Colonic mucosa (tissue), 4 donors: ENCODE results near the gene RBM6. TPM values are rescaled to one million over a fixed set of nuclear protein-coding genes. Genes with fewer than 3 reads are reported as not detected.
A peak's percentile ranks its signal among the peaks of the same experiment; 100 is the strongest.

Experiments used
- DNase-seq: peaks from one replicate; pipeline ENCODE4 v3.0.0-alpha.2; 2020
- H3K27ac ChIP-seq: fragments of 200-600 bp; one replicate; pipeline ENCODE4 v1.8.0; 2021
- H3K27me3 ChIP-seq: fragments of 200-600 bp; one replicate; pipeline ENCODE4 v1.8.0; 2021
- H3K36me3 ChIP-seq: fragments of 200-600 bp; one replicate; pipeline ENCODE4 v1.8.0; 2021
- H3K4me1 ChIP-seq: fragments of 200-600 bp; one replicate; pipeline ENCODE4 v1.8.0; 2021; ENCODE audit warnings: mild to moderate bottlenecking
- H3K4me3 ChIP-seq: fragments of 200-600 bp; one replicate; pipeline ENCODE4 v1.8.0; 2021
- H3K9ac ChIP-seq, 2 donors: one replicate each; pipeline ENCODE4 v1.7.0; 2013; ENCODE audit warnings: control low read depth in 2 of 2, low read depth in 2 of 2, low read length in 2 of 2
- H3K9me3 ChIP-seq: fragments of 200-600 bp; one replicate; pipeline ENCODE4 v1.8.0; 2021
- intact Hi-C: fragments of 100-400 bp; cut with DNase I; formaldehyde crosslinking; loops from one replicate; pipeline ENCODE4 v1.14.1; 2022
- total RNA-seq, 2 donors: library from RNA; stranded (reverse); fragmentation: NEBNext Ultra II Directional in 1 of 2; extraction: Animal tissue kit (Norgen Biotek cat#: 25700) in 1 of 2; gene quantifications; one replicate each; pipeline ENCODE4 v1.2.1, GENCODE V29; 2021
- TF ChIP-seq, protein P1 (sequence below): fragments of 200-600 bp; IDR thresholded peaks from one replicate; pipeline ENCODE4 v1.8.0; 2022; ENCODE audit warnings: antibody characterized with exemption, mild to moderate bottlenecking
- donor health status: healthy.
- donor health status: DM: no; HTN: no; CAD: no.
- donor health status: DM: no; HTN: no; CAD: no.

Gene RBM6
- total RNA-seq, 2 donors from 2014 or later: 49.8 to 60.3 TPM

DNA sequence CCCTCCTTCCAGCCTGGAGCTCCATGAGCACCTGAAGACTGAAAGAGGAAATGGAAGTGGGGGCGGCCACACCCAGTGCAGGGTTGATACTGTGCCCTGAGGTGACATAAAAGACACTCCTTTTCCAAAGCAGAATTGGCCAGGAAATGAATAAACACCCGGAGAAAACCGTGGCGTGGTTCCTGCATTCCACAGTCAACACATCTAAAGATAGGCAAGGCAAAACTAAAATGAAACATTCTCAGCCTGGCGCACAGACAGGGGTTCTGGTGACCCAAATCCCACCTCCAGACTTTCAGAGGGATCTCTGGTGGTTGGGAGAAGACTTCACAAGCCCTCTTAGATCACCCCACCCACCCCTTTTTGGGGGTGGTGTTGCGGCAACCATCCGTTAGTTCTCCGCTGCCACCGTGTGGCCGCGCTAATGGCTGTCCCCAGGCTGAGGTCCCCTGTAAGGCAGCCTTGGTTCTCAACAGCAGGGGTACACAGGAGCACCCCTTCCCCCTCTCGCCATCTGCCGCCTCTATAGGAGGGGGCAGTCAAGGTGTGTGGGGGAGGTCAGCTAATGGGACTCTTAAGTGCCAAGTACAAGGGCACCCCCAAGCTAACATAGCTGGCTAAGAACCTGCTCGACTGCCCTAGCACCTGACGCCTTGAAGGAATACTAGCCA, 33.7 kb upstream of the RBM6 start:
- Histone ChIP-seq H3K9ac (peak overlapping the region; percentile 48 to 87), H3K4me1 (peaks cover 29% of the 10 kb centered on the region)
- TF ChIP-seq, protein P1, sequence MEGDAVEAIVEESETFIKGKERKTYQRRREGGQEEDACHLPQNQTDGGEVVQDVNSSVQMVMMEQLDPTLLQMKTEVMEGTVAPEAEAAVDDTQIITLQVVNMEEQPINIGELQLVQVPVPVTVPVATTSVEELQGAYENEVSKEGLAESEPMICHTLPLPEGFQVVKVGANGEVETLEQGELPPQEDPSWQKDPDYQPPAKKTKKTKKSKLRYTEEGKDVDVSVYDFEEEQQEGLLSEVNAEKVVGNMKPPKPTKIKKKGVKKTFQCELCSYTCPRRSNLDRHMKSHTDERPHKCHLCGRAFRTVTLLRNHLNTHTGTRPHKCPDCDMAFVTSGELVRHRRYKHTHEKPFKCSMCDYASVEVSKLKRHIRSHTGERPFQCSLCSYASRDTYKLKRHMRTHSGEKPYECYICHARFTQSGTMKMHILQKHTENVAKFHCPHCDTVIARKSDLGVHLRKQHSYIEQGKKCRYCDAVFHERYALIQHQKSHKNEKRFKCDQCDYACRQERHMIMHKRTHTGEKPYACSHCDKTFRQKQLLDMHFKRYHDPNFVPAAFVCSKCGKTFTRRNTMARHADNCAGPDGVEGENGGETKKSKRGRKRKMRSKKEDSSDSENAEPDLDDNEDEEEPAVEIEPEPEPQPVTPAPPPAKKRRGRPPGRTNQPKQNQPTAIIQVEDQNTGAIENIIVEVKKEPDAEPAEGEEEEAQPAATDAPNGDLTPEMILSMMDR: peak; percentile 58

DNA sequence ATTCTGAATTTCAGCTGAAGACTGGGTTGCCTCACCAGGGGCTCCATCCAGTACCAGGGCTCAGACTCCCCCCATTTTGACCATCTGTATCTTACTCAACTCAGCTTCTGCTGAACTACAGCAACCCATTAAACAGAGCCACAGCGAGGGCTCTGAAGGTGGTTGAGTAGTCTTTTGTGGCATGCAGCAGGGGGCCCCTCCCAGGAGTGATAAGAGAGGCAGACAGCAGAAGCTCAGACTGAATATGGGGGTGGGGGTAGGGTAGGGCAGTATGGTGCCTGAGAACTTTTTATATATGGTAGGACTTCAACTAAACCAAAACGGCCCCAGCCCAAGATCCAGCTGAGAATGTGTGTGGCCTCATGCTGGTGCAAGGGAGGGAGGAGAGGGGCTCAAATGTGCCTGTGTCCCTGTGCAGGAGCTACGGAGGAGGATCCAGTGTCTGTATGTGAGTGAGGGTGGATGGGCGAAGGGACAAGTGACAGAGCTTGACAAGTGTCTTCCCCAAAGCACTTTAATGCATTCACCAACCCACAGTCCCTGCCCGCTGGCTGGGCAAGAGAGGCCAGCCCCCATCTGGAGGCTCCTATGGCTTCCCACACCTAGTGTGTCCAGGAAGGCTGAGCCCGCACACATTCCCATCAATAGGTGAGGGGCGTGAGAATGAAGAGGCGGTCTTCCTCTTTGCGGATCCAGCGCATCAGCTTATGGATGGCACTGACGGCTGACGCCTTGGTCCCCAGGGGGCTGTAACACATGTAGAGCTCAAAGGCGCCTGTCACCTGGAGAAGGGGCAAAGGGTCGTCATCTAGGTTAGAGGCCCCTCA, 31.4 kb upstream of the RBM6 start:
- Histone ChIP-seq H3K9ac (no peak overlapping the region), H3K27ac (no peak overlapping the region), H3K27me3 (no peaks in the 10 kb centered on the region), H3K4me3 (no peak overlapping the region), H3K36me3 (no peaks in the 10 kb centered on the region), H3K4me1 (peaks cover 23% of the 10 kb centered on the region), H3K9me3 (no peaks in the 10 kb centered on the region)
- intact Hi-C loops: loop anchor here (10.0 kb wide), 1 partner anchor 204 kb away; no protein-coding TSS in a partner anchor
- TF ChIP-seq, protein P1: no peak
- no peak for DNase-seq

More for the DNA sequence above, 33.7 kb upstream of the RBM6 start:
- no peaks in the 10 kb centered on the region for H3K9me3 ChIP-seq
- peak; percentile 90 for DNase-seq
- peak overlapping the region; percentile 86 for H3K27ac ChIP-seq
- H3K4me3 ChIP-seq: peak overlapping the region; percentile 8
- intact Hi-C loops: loop anchor here (2.0 to 10.0 kb wide), 3 partner anchors 67 to 201 kb away; partner anchors contain the start of gene INKA1
- no peaks in the 10 kb centered on the region for H3K27me3 ChIP-seq
- no peaks in the 10 kb centered on the region for H3K36me3 ChIP-seq

DNA sequence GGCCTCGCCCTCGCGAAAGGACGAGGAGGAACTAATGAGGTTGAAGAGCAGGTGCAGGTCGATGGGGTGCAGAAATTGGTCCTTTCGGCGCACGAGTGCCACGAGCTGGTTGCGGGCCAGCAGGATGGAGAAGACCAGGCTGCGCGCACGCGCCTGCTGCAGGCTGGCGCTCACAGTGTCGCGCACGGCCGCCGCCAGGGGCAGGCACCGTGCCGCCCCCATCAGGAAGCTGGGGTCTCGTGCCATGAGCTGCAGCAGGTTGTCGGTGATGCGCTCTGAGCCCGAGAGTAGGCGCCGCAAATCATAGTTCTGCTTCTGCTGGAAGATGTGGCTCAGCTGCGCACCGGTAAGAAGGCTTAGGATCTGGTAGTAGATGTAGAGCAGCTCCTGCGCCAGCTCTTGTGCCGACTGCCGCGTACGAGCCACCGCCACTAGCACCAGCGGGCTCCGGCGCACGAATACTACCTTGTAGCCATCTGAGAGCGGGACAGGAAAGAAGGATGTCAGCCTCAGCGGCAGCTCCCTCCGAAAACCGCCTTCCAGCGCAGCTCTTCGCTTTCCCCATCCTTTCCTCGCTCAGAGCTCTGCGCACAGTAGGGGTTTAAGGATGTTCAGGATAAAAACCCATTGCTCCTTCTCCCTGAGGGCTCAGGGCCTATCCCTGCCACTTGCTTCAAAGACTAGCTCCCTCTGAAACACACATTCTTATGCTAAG, 29.4 kb upstream of the RBM6 start:
- no peak overlapping the region for H3K27ac ChIP-seq
- no peaks in the 10 kb centered on the region for H3K9me3 ChIP-seq
- H3K27me3 ChIP-seq: no peaks in the 10 kb centered on the region
- no peak overlapping the region for H3K9ac ChIP-seq
- H3K36me3 ChIP-seq: no peaks in the 10 kb centered on the region
- peaks cover 10% of the 10 kb centered on the region for H3K4me1 ChIP-seq
- TF ChIP-seq, protein P1: no peak
- H3K4me3 ChIP-seq: no peak overlapping the region
- no peak for DNase-seq
- intact Hi-C loops: no loop called here

DNA sequence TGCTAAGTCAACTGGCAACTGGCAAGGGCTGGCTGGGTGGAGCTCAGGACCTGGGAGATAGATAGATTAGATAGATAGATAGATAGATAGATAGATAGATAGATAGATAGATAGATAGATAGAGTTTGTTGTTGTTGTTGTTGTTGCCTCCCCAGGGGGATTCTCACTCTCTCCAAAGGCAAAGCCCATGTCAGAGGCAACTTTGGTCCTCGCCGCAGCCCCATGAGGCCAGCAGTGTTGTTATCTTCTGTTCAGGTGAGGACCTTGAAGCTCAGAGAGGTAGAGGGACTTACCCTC, 28.9 kb upstream of the RBM6 start:
- Histone ChIP-seq H3K27ac (no peak overlapping the region), H3K4me3 (no peak overlapping the region), H3K36me3 (no peaks in the 10 kb centered on the region), H3K4me1 (peaks cover 7% of the 10 kb centered on the region), H3K9me3 (no peaks in the 10 kb centered on the region), H3K27me3 (no peaks in the 10 kb centered on the region), H3K9ac (no peak overlapping the region)
- TF ChIP-seq, protein P1: no peak
- no peak for DNase-seq
- intact Hi-C loops: no loop called here

DNA sequence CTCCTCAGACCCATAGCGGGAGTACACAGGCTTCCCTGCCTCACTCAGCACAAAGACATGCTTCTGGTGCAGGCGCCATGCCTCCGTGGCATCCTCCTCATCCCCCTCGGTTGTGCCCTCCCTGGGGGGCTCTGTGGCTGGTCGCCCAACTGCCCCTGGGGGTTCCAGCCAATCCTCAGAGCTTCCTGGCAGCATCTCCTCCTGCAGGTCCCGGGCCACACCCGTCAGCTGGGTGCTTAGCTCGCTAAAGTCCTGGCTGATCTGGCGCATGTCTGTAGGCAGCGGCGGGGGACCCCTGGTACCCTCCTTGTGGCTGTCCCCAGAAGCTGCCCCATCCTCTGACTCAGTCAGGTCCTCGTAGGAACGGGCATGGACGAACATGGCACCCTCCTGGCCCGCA, 28.3 kb upstream of the RBM6 start:
- Histone ChIP-seq H3K4me3 (no peak overlapping the region), H3K27ac (no peak overlapping the region), H3K9me3 (no peaks in the 10 kb centered on the region), H3K27me3 (no peaks in the 10 kb centered on the region), H3K4me1 (peaks cover 5% of the 10 kb centered on the region), H3K36me3 (no peaks in the 10 kb centered on the region), H3K9ac (no peak overlapping the region)
- no peak for DNase-seq
- intact Hi-C loops: no loop called here
- TF ChIP-seq, protein P1: no peak
